Mesothelial cell of epicardium (in vitro differentiated cells): ENCODE data around the gene KCNK6. TPM values are rescaled to one million over a fixed set of nuclear protein-coding genes. Genes with fewer than 3 reads are reported as not detected.

Source experiments
- DNase-seq, 2 experiments: peaks; one replicate each; pipeline ENCODE4 v3.0.0; 2021; ENCODE audit warnings: low spot score in 2 of 2; ENCODE audit not compliant: unreplicated experiment in 2 of 2
- H3K27ac Mint-ChIP-seq: 2 replicates; pipeline ENCODE4 v1.8.0; 2021; ENCODE audit warnings: mixed read lengths
- H3K27me3 Mint-ChIP-seq: 2 replicates; pipeline ENCODE4 v1.8.0; 2021; ENCODE audit warnings: low read depth, mixed read lengths
- H3K36me3 Mint-ChIP-seq: 2 replicates; pipeline ENCODE4 v1.8.0; 2021; ENCODE audit warnings: mixed read lengths
- H3K4me1 Mint-ChIP-seq: 2 replicates; pipeline ENCODE4 v1.8.0; 2021; ENCODE audit warnings: mixed read lengths
- H3K4me3 Mint-ChIP-seq: 2 replicates; pipeline ENCODE4 v1.8.0; 2021; ENCODE audit warnings: mild to moderate bottlenecking, moderate library complexity, mixed read lengths
- H3K9me3 Mint-ChIP-seq: 2 replicates; pipeline ENCODE4 v1.8.0; 2021; ENCODE audit warnings: mixed read lengths
- CTCF ChIP-seq: fragments of 200-600 bp; sonication (generic); IDR thresholded peaks from one replicate; pipeline ENCODE4 v1.5.0; 2021; ENCODE audit warnings: antibody characterized with exemption; ENCODE audit not compliant: unreplicated experiment
- total RNA-seq: library from RNA; stranded (reverse); gene quantifications from 3 replicates; pipeline ENCODE4 v1.2.1, GENCODE V29; 2021

KCNK6 gene
- total RNA-seq, 1 donor from 2014 or later = 2.9 TPM

GRCh38 chr19:38290631-38291147, 29.0 kb upstream of the KCNK6 start:
- no peaks in the 10 kb centered on the region for H3K4me1 Mint-ChIP-seq
- H3K9me3 Mint-ChIP-seq = no peaks in the 10 kb centered on the region
- peaks cover 12% of the 10 kb centered on the region for H3K36me3 Mint-ChIP-seq
- no peak overlapping the region for H3K27ac Mint-ChIP-seq
- no peak for TF ChIP-seq CTCF
- no peak overlapping the region for H3K4me3 Mint-ChIP-seq
- no peaks in the 10 kb centered on the region for H3K27me3 Mint-ChIP-seq
- DNase-seq = no peak

- Mint-ChIP-seq H3K27me3 (no peaks in the 10 kb centered on the region), H3K4me1 (no peaks in the 10 kb centered on the region), H3K9me3 (no peaks in the 10 kb centered on the region), H3K4me3 (no peak overlapping the region), H3K27ac (no peak overlapping the region), H3K36me3 (peaks cover 7% of the 10 kb centered on the region)
- DNase-seq = no peak
- no peak for TF ChIP-seq CTCF
Observed at GRCh38 chr19:38291855-38292254, 27.8 kb upstream of the KCNK6 start.

GRCh38 chr19:38293281-38293680, 26.4 kb upstream of the KCNK6 start:
- no peak overlapping the region for H3K27ac Mint-ChIP-seq
- no peaks in the 10 kb centered on the region for H3K9me3 Mint-ChIP-seq
- TF ChIP-seq CTCF = no peak
- no peak for DNase-seq
- H3K27me3 Mint-ChIP-seq = no peaks in the 10 kb centered on the region
- H3K4me3 Mint-ChIP-seq = no peak overlapping the region
- no peaks in the 10 kb centered on the region for H3K4me1 Mint-ChIP-seq
- H3K36me3 Mint-ChIP-seq = peaks cover 3% of the 10 kb centered on the region

- Mint-ChIP-seq H3K27ac (no peak overlapping the region), H3K4me3 (no peak overlapping the region), H3K4me1 (peaks cover 1% of the 10 kb centered on the region), H3K9me3 (no peaks in the 10 kb centered on the region), H3K27me3 (no peaks in the 10 kb centered on the region), H3K36me3 (peaks cover 3% of the 10 kb centered on the region)
- DNase-seq = no peak
- no peak for TF ChIP-seq CTCF
Observed at GRCh38 chr19:38294090-38294489, 25.6 kb upstream of the KCNK6 start.

GRCh38 chr19:38298821-38299680, 20.6 kb upstream of the KCNK6 start:
- no peak for TF ChIP-seq CTCF
- peak overlapping the region; percentile 61 for H3K27ac Mint-ChIP-seq
- H3K36me3 Mint-ChIP-seq = peaks cover 3% of the 10 kb centered on the region
- no peak for DNase-seq
- peaks cover 11% of the 10 kb centered on the region for H3K4me1 Mint-ChIP-seq
- H3K4me3 Mint-ChIP-seq = no peak overlapping the region
- H3K27me3 Mint-ChIP-seq = no peaks in the 10 kb centered on the region
- no peaks in the 10 kb centered on the region for H3K9me3 Mint-ChIP-seq
